B cell (primary cell): Measurements from ENCODE around the gene FLT1. TPM values are rescaled to one million over a fixed set of nuclear protein-coding genes. Genes with fewer than 3 reads are reported as not detected.
A peak's percentile ranks its signal among the peaks of the same experiment; 100 is the strongest.

Experiments
- ATAC-seq: fragments of 200-7000 bp; cut with Tn5 transposase; one replicate; pipeline ENCODE4 v1.10.0; 2021; ENCODE audit warnings: low read depth, mild to moderate bottlenecking, moderate number of reproducible peaks, moderate library complexity
- CTCF ChIA-PET: fragments of 350-600 bp; sonication (Branson Sonifier 250); formaldehyde crosslinking; loops from one replicate; lab custom pipeline; 2021; ENCODE audit warnings: antibody characterized with exemption, inconsistent platforms; lab: Charles Lee
- POLR2A ChIA-PET: fragments of 350-600 bp; sonication (Branson Sonifier 250); formaldehyde crosslinking; loops from one replicate; lab custom pipeline; 2021; ENCODE audit warnings: antibody characterized with exemption; lab: Charles Lee
- DNase-seq: peaks from one replicate; pipeline ENCODE4 v3.0.0; 2013
- H2AFZ ChIP-seq: 2 replicates; pipeline ENCODE4 v1.6.1; 2012; ENCODE audit warnings: mild to moderate bottlenecking, low read depth, low read length; ENCODE audit not compliant: insufficient read depth, poor library complexity, severe bottlenecking
- H3K27ac ChIP-seq, 2 donors: 1 replicate in 1 of 2; 2 replicates in 1 of 2; pipeline ENCODE4 v1.5.1; 2012 to 2013; ENCODE audit warnings: low read length in 2 of 2, mild to moderate bottlenecking in 2 of 2, moderate library complexity in 1 of 2
- H3K27me3 ChIP-seq, 4 experiments: fragments of 200-600 bp in 1 of 4; sonication (generic) in 1 of 4; replicated peaks in 1 of 4; 1 replicate in 2 of 4; 2 replicates in 2 of 4; pipeline versions ENCODE4 v1.6.1 to v1.7.0; 2013 to 2016; ENCODE audit warnings: low read length in 3 of 4, mild to moderate bottlenecking in 2 of 4, mixed read lengths in 1 of 4, moderate library complexity in 1 of 4; ENCODE audit not compliant: insufficient read depth in 4 of 4, control insufficient read depth in 3 of 4; ENCODE audit errors: control extremely low read depth in 1 of 4
- H3K36me3 ChIP-seq, 2 experiments: replicated peaks in 1 of 2; 1 replicate in 1 of 2; 2 replicates in 1 of 2; pipeline versions ENCODE4 v1.6.1 to v1.7.1; 2013; ENCODE audit warnings: low read length in 1 of 2; ENCODE audit not compliant: insufficient read depth in 2 of 2, control insufficient read depth in 1 of 2; ENCODE audit errors: control extremely low read depth in 1 of 2, extremely low read depth in 1 of 2
- H3K4me1 ChIP-seq, 2 donors: fragments of 200-600 bp in 1 of 2; sonication (generic) in 1 of 2; 1 replicate in 1 of 2; 2 replicates in 1 of 2; pipeline versions ENCODE4 v1.5.1 to v1.6.1; 2013 to 2017; ENCODE audit warnings: low read length in 2 of 2; ENCODE audit not compliant: control insufficient read depth in 2 of 2, insufficient read depth in 2 of 2
- H3K4me2 ChIP-seq: replicated peaks from 2 replicates; pipeline ENCODE3; 2012; ENCODE audit warnings: mild to moderate bottlenecking, low read depth, low read length; ENCODE audit not compliant: poor library complexity, severe bottlenecking
- H3K4me3 ChIP-seq, 5 experiments: fragments of 200-600 bp in 1 of 5; sonication (generic) in 1 of 5; 1 replicate in 3 of 5; 2 replicates in 2 of 5; pipeline versions ENCODE4 v1.5.1 to v1.7.0; 2011 to 2016; ENCODE audit warnings: low read length in 4 of 5, mild to moderate bottlenecking in 4 of 5, low read depth in 2 of 5, control low read depth in 1 of 5, moderate library complexity in 1 of 5; ENCODE audit not compliant: insufficient read depth in 1 of 5; ENCODE audit errors: control extremely low read depth in 1 of 5, extremely low read depth in 1 of 5
- H3K79me2 ChIP-seq: fragments of 200-600 bp; sonication (generic); one replicate; pipeline ENCODE4 v1.6.0; 2016; ENCODE audit warnings: low read length; ENCODE audit not compliant: control insufficient read depth, insufficient read depth
- H3K9ac ChIP-seq: fragments of 200-600 bp; sonication (generic); 2 replicates; pipeline ENCODE4 v1.6.1; 2017; ENCODE audit warnings: mild to moderate bottlenecking, low read length, moderate library complexity
- H3K9me3 ChIP-seq, 3 donors: one replicate each; pipeline versions ENCODE4 v1.6.1 to v1.7.1; 2013; ENCODE audit warnings: low read length in 2 of 3; ENCODE audit not compliant: control insufficient read depth in 2 of 3, insufficient read depth in 1 of 3; ENCODE audit errors: control extremely low read depth in 1 of 3
- H4K20me1 ChIP-seq: 2 replicates; pipeline ENCODE4 v1.6.0; 2012; ENCODE audit warnings: mild to moderate bottlenecking, low read length; ENCODE audit not compliant: insufficient read depth, control insufficient read depth, poor library complexity, severe bottlenecking
- H3K27ac Mint-ChIP-seq: one replicate; pipeline ENCODE4 v1.8.0; 2021; ENCODE audit warnings: mixed read lengths
- H3K27me3 Mint-ChIP-seq: one replicate; pipeline ENCODE4 v1.8.0; 2021; ENCODE audit warnings: mixed read lengths
- H3K4me1 Mint-ChIP-seq: one replicate; pipeline ENCODE4 v1.8.0; 2021; ENCODE audit warnings: mixed read lengths
- H3K4me3 Mint-ChIP-seq: one replicate; pipeline ENCODE4 v1.8.0; 2021; ENCODE audit warnings: mixed read lengths
- H3K9me3 Mint-ChIP-seq: one replicate; pipeline ENCODE4 v1.8.0; 2022; ENCODE audit warnings: mixed read lengths; ENCODE audit not compliant: insufficient read depth
- EZH2 ChIP-seq: IDR thresholded peaks from 2 replicates; pipeline ENCODE4 v1.6.1; 2012; ENCODE audit warnings: borderline replicate concordance, low read depth, mild to moderate bottlenecking, moderate library complexity, low read length; ENCODE audit not compliant: insufficient read depth, poor library complexity, severe bottlenecking
- WGBS: methylation state at CpG from one replicate; pipeline ENCODE4 v1.1.5; 2013; ENCODE audit warnings: missing lambda C conversion rate; ENCODE audit not compliant: insufficient coverage; 5-methylcytosine and 5-hydroxymethylcytosine counted together
- intact Hi-C: fragments of 100-400 bp; cut with micrococcal nuclease; formaldehyde crosslinking; loops from one replicate; pipeline ENCODE4 v1.10.0; 2022
- polyA plus RNA-seq: library from polyadenylated mRNA; depleted of rRNA; stranded (reverse); fragments of >200 nt; gene quantifications from 2 replicates; pipeline ENCODE4 v1.2.3, GENCODE V29; 2012
- total RNA-seq, 2 donors: library from RNA; stranded (reverse); fragments of 120-200 nt in 1 of 2; gene quantifications; 1 replicate in 1 of 2; 2 replicates in 1 of 2; pipeline versions ENCODE4 v1.2.3 to v1.2.4, GENCODE V29; 2013 to 2022
- TF ChIP-seq, protein P1 (sequence below): fragments of 200-600 bp; IDR thresholded peaks from one replicate; pipeline ENCODE4 v1.8.0; 2022; ENCODE audit warnings: antibody characterized with exemption, mild to moderate bottlenecking

The FLT1 gene
- total and polyA plus RNA-seq, 2 donors (not counting 1 experiment from before 2014, with no cell fraction given) = 1.1 to 1.2 TPM

DNA sequence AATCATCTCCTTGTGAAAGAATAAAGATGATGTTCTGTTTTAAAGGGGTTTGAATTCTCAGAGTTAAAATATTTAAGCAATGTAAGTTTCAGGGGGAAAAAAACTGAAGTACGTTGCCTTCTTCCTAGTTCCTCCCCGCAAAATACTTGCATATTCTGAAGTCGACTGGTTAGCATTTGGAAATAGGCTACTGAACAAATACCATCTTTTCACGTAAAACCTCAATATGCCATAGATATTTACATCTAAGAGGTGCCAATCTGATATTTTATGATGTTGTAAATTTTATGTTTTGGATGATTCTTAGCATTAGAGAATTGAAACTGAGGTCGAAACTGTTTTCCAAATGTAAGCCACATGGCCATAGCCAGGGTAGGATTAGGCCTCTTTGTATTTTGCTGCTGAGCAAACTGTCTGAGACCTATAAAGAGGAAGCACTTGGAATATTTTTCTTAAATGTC is 138.3 kb downstream of the FLT1 start:
- H3K4me2 ChIP-seq = no peak overlapping the region
- intact Hi-C loops = no loop called here
- DNase-seq (no peak), ATAC-seq (no peak)
- peaks cover 32 to 36% of the 10 kb centered on the region in 2 donors for H3K4me1 ChIP-seq
- H3K4me3 Mint-ChIP-seq = no peak overlapping the region
- peaks cover 32% of the 10 kb centered on the region for H3K4me1 Mint-ChIP-seq
- no peak overlapping the region for H3K27ac ChIP-seq
- no peak overlapping the region for H3K4me3 ChIP-seq
- H3K9me3 ChIP-seq = no peaks in the 10 kb centered on the region
- no peaks in the 10 kb centered on the region for H3K79me2 ChIP-seq
- no peaks in the 10 kb centered on the region for H4K20me1 ChIP-seq
- H3K27me3 Mint-ChIP-seq = no peaks in the 10 kb centered on the region
- no peaks in the 10 kb centered on the region for H3K27me3 ChIP-seq
- CTCF ChIA-PET = no interaction called here
- H3K36me3 ChIP-seq = no peaks in the 10 kb centered on the region
- H3K9me3 Mint-ChIP-seq = no peaks in the 10 kb centered on the region
- H3K9ac ChIP-seq = no peak overlapping the region
- 88% methylated on average over 1 of the region's 5 CpGs for WGBS
- TF ChIP-seq, protein P1, sequence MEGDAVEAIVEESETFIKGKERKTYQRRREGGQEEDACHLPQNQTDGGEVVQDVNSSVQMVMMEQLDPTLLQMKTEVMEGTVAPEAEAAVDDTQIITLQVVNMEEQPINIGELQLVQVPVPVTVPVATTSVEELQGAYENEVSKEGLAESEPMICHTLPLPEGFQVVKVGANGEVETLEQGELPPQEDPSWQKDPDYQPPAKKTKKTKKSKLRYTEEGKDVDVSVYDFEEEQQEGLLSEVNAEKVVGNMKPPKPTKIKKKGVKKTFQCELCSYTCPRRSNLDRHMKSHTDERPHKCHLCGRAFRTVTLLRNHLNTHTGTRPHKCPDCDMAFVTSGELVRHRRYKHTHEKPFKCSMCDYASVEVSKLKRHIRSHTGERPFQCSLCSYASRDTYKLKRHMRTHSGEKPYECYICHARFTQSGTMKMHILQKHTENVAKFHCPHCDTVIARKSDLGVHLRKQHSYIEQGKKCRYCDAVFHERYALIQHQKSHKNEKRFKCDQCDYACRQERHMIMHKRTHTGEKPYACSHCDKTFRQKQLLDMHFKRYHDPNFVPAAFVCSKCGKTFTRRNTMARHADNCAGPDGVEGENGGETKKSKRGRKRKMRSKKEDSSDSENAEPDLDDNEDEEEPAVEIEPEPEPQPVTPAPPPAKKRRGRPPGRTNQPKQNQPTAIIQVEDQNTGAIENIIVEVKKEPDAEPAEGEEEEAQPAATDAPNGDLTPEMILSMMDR = no peak
- TF ChIP-seq EZH2 = no peak
- POLR2A ChIA-PET = no interaction called here
- H2AFZ ChIP-seq = no peak overlapping the region
- no peak overlapping the region for H3K27ac Mint-ChIP-seq

DNA sequence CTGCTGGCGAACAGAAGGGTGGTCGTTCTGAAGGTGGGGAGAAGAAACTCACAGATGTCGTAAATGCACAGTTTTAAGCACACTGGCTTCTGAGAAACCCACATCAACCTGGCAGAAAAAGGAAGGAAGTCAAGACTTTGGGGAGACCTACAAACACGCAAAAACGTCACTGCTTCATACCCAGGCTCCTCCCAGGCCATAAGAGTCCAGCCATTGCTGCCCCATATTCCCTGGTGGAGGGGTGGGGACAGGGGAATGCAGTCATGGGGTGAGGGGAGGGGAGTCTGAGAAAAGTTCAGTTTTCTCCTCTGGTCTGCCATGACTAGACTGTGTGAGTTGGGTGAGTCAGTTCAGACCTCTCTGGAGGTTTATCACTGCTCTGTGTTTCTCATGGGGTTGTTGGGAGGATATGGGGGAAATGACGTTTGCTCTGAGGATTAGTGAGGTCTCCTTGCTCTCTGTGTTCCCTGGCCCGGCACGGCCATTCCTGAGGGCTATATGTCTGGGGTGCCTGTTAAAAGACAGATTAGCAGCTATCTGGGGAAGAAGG is 139.0 kb downstream of the FLT1 start:
- H3K9ac ChIP-seq = no peak overlapping the region
- ATAC-seq (no peak), DNase-seq (peak; percentile 8)
- TF ChIP-seq EZH2 = no peak
- TF ChIP-seq, protein P1 = no peak
- Mint-ChIP-seq H3K9me3 (no peaks in the 10 kb centered on the region), H3K4me1 (peaks cover 32% of the 10 kb centered on the region), H3K4me3 (no peak overlapping the region), H3K27ac (no peak overlapping the region), H3K27me3 (no peaks in the 10 kb centered on the region)
- WGBS = 31% methylated on average over 5 of the region's 8 CpGs
- H3K4me2 ChIP-seq = peak overlapping the region; percentile 17
- no peaks in the 10 kb centered on the region for H3K79me2 ChIP-seq
- CTCF ChIA-PET = no interaction called here
- H3K4me3 ChIP-seq = no peak overlapping the region
- POLR2A ChIA-PET = no interaction called here
- peaks cover 32 to 36% of the 10 kb centered on the region in 2 donors for H3K4me1 ChIP-seq
- H3K36me3 ChIP-seq = no peaks in the 10 kb centered on the region
- intact Hi-C loops = no loop called here
- peak overlapping the region; percentile 63 for H2AFZ ChIP-seq
- H3K27me3 ChIP-seq = no peaks in the 10 kb centered on the region
- H3K9me3 ChIP-seq = no peaks in the 10 kb centered on the region
- peak overlapping the region in 1 of 2 donors; percentile 44 for H3K27ac ChIP-seq
- no peaks in the 10 kb centered on the region for H4K20me1 ChIP-seq
